GM21786 (cell line): ENCODE results near the gene GPR84.

Experiments used
- ATAC-seq: cut with Tn5 transposase; IDR thresholded peaks from one replicate; pipeline ENCODE4 v1.9.1; 2021; ENCODE audit not compliant: unreplicated experiment

Gene GPR84

GRCh38 chr12:54392485-54393206, 28.4 kb upstream of the GPR84 start:
- no peak for ATAC-seq

- peak; percentile 70 for ATAC-seq
Measured at GRCh38 chr12:54390668-54391551, 26.6 kb upstream of the GPR84 start.

- no peak for ATAC-seq
Measured at GRCh38 chr12:54390176-54390667, 25.9 kb upstream of the GPR84 start.

GRCh38 chr12:54389607-54390175, 25.4 kb upstream of the GPR84 start:
- ATAC-seq: no peak

GRCh38 chr12:54389134-54389508, 24.8 kb upstream of the GPR84 start:
- ATAC-seq: no peak

- ATAC-seq: no peak
Measured at GRCh38 chr12:54388237-54389133, 24.2 kb upstream of the GPR84 start.

GRCh38 chr12:54387114-54387467, 22.8 kb upstream of the GPR84 start:
- no peak for ATAC-seq

- no peak for ATAC-seq
Measured at GRCh38 chr12:54386403-54387113, 22.3 kb upstream of the GPR84 start.

GRCh38 chr12:54385251-54385914, 21.1 kb upstream of the GPR84 start:
- ATAC-seq: peak; percentile 59

GRCh38 chr12:54384591-54385041, 20.3 kb upstream of the GPR84 start, which contains the start of gene ZNF385A:
Gene ZNF385A, minus strand, starts transcription at chr12:54384733. Its CDS starts 219 bp downstream, at chr12:54384514.
- peak; percentile 36 for ATAC-seq

GRCh38 chr12:54383041-54383609, 18.8 kb upstream of the GPR84 start:
- ATAC-seq: no peak

GRCh38 chr12:54381136-54381535, 16.9 kb upstream of the GPR84 start:
- no peak for ATAC-seq

GRCh38 chr12:54379398-54380201, 15.3 kb upstream of the GPR84 start:
- peak; percentile 69 for ATAC-seq

- no peak for ATAC-seq
Measured at GRCh38 chr12:54378796-54379397, 14.6 kb upstream of the GPR84 start.

- no peak for ATAC-seq
Measured at GRCh38 chr12:54377797-54378515, 13.7 kb upstream of the GPR84 start.

- ATAC-seq: no peak
Measured at GRCh38 chr12:54377007-54377406, 12.7 kb upstream of the GPR84 start.

- ATAC-seq: no peak
Measured at GRCh38 chr12:54376596-54376995, 12.3 kb upstream of the GPR84 start.
